MM.1S (cell line): Measurements from ENCODE around the gene YAE1.

ENCODE experiments used
- DNase-seq: peaks from one replicate; pipeline ENCODE4 v3.0.0-alpha.2; 2015
- H2AFZ ChIP-seq: fragments of 300-600 bp; sonication (generic); 2 replicates; pipeline ENCODE4 v1.6.0; 2016; ENCODE audit warnings: antibody characterized with exemption, low read length
- H3F3A ChIP-seq: fragments of 300-600 bp; sonication (generic); 2 replicates; pipeline ENCODE4 v1.6.1; 2016; ENCODE audit warnings: mild to moderate bottlenecking, antibody characterized with exemption, low read length, moderate library complexity, mixed read lengths; ENCODE audit not compliant: insufficient read depth
- H3K27ac ChIP-seq: fragments of 300-600 bp; sonication (generic); 2 replicates; pipeline ENCODE4 v1.5.1; 2016; ENCODE audit warnings: mild to moderate bottlenecking, low read length
- H3K27me3 ChIP-seq: fragments of 300-600 bp; sonication (generic); replicated peaks from 2 replicates; pipeline ENCODE4 v1.6.0; 2016; ENCODE audit warnings: low read length; ENCODE audit not compliant: insufficient read depth
- H3K36me3 ChIP-seq: fragments of 300-600 bp; sonication (generic); replicated peaks from 2 replicates; pipeline ENCODE4 v1.6.1; 2016; ENCODE audit warnings: mild to moderate bottlenecking, low read length, mixed read lengths; ENCODE audit not compliant: insufficient read depth
- H3K4me1 ChIP-seq: fragments of 300-600 bp; sonication (generic); 2 replicates; pipeline ENCODE4 v1.6.1; 2016; ENCODE audit warnings: low read length, mixed read lengths
- H3K4me2 ChIP-seq: fragments of 300-600 bp; sonication (generic); 2 replicates; pipeline ENCODE4 v1.6.0; 2016; ENCODE audit warnings: low read depth, low read length
- H3K4me3 ChIP-seq: fragments of 300-600 bp; sonication (generic); 2 replicates; pipeline ENCODE4 v1.5.1; 2016; ENCODE audit warnings: low read length, mixed read lengths
- H3K79me2 ChIP-seq: fragments of 300-600 bp; sonication (generic); 2 replicates; pipeline ENCODE4 v1.6.1; 2016; ENCODE audit warnings: mixed run types, low read length, mixed read lengths
- H3K9ac ChIP-seq: fragments of 300-600 bp; sonication (generic); 2 replicates; pipeline ENCODE4 v1.6.1; 2016; ENCODE audit warnings: low read length, mixed read lengths
- H3K9me2 ChIP-seq: fragments of 300-600 bp; sonication (generic); replicated peaks from 2 replicates; pipeline ENCODE4 v1.6.1; 2016; ENCODE audit warnings: mild to moderate bottlenecking, low read length, mixed read lengths; ENCODE audit not compliant: insufficient read depth
- H3K9me3 ChIP-seq: fragments of 300-600 bp; sonication (generic); replicated peaks from 2 replicates; pipeline ENCODE4 v1.6.1; 2016; ENCODE audit warnings: mild to moderate bottlenecking, low read length, mixed read lengths; ENCODE audit not compliant: insufficient read depth
- H4K20me1 ChIP-seq: fragments of 300-600 bp; sonication (generic); 2 replicates; pipeline ENCODE4 v1.6.1; 2016; ENCODE audit warnings: mild to moderate bottlenecking, low read length, moderate library complexity, mixed read lengths; ENCODE audit not compliant: insufficient read depth
- EZH2 ChIP-seq: fragments of 300-600 bp; sonication (generic); optimal IDR thresholded peaks from 2 replicates; pipeline ENCODE3; 2017; ENCODE audit warnings: low read depth, mild to moderate bottlenecking, antibody characterized with exemption, low read length, mixed read lengths
- EZH2phosphoT487 ChIP-seq: fragments of 300-600 bp; sonication (generic); IDR thresholded peaks from 2 replicates; pipeline ENCODE4 v1.6.1; 2018; ENCODE audit warnings: antibody characterized with exemption, low read length
- TF ChIP-seq, protein P1 (sequence below): fragments of 300-600 bp; sonication (generic); IDR thresholded peaks from 2 replicates; pipeline ENCODE4 v1.5.1; 2016; ENCODE audit warnings: antibody characterized with exemption, low read length, mixed read lengths

Gene YAE1

DNA sequence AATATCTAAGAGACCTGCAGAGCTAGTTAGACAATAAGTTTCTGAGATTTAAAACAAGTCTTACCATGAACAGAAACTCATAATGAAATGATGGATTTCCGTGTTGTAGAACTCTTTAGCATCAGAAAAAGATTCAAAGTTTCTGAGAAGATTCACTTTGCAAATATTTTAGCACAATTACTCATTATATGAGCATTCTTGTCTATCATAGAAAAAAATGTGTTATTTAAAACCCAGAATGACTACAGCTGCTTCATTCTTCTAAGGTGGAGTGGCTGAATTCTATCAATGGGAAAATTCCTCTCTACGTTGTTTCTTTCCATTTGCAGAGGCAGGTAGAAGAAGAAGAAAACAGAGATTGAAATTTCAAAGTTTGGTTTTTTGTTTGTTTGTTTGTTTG lies 36.1 kb downstream of the YAE1 start:
- Histone ChIP-seq H3K9me3 (no peaks in the 10 kb centered on the region), H3F3A (no peaks in the 10 kb centered on the region), H3K27ac (no peak overlapping the region), H2AFZ (no peak overlapping the region), H4K20me1 (no peaks in the 10 kb centered on the region), H3K9ac (no peak overlapping the region), H3K4me2 (no peak overlapping the region), H3K36me3 (no peaks in the 10 kb centered on the region), H3K27me3 (no peaks in the 10 kb centered on the region), H3K9me2 (no peaks in the 10 kb centered on the region), H3K4me3 (no peak overlapping the region), H3K4me1 (no peaks in the 10 kb centered on the region), H3K79me2 (no peaks in the 10 kb centered on the region)
- DNase-seq = no peak
- TF ChIP-seq EZH2phosphoT487 = no peak
- no peak for TF ChIP-seq EZH2
- TF ChIP-seq, protein P1, sequence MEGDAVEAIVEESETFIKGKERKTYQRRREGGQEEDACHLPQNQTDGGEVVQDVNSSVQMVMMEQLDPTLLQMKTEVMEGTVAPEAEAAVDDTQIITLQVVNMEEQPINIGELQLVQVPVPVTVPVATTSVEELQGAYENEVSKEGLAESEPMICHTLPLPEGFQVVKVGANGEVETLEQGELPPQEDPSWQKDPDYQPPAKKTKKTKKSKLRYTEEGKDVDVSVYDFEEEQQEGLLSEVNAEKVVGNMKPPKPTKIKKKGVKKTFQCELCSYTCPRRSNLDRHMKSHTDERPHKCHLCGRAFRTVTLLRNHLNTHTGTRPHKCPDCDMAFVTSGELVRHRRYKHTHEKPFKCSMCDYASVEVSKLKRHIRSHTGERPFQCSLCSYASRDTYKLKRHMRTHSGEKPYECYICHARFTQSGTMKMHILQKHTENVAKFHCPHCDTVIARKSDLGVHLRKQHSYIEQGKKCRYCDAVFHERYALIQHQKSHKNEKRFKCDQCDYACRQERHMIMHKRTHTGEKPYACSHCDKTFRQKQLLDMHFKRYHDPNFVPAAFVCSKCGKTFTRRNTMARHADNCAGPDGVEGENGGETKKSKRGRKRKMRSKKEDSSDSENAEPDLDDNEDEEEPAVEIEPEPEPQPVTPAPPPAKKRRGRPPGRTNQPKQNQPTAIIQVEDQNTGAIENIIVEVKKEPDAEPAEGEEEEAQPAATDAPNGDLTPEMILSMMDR = no peak

DNA sequence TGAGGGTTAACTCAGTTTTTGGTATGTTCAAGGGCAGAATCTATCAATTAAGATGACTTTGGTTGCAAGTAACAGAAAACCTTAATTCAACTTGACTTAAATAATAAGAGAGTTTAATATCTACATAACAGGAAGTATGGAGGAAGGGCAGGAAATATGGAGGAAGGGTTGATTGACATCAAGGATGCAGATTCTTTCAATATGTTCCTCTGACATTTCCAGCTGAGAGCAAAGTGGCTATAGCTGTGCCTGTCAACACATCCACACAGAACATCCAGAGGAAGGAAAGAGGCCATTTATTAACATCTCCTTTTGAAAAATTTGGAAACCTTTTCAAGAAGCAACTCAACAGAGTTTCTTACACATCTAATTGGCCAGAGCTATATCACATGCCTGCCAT lies 37.7 kb downstream of the YAE1 start:
- H3K9me2 ChIP-seq = no peaks in the 10 kb centered on the region
- no peaks in the 10 kb centered on the region for H3K4me1 ChIP-seq
- TF ChIP-seq, protein P1 = no peak
- no peak for TF ChIP-seq EZH2
- no peak for TF ChIP-seq EZH2phosphoT487
- no peaks in the 10 kb centered on the region for H4K20me1 ChIP-seq
- no peaks in the 10 kb centered on the region for H3K79me2 ChIP-seq
- no peak overlapping the region for H2AFZ ChIP-seq
- no peaks in the 10 kb centered on the region for H3K27me3 ChIP-seq
- H3K4me3 ChIP-seq = no peak overlapping the region
- no peak overlapping the region for H3K27ac ChIP-seq
- no peak overlapping the region for H3K9ac ChIP-seq
- no peaks in the 10 kb centered on the region for H3K9me3 ChIP-seq
- H3K4me2 ChIP-seq = no peak overlapping the region
- no peaks in the 10 kb centered on the region for H3K36me3 ChIP-seq
- no peaks in the 10 kb centered on the region for H3F3A ChIP-seq
- no peak for DNase-seq

DNA sequence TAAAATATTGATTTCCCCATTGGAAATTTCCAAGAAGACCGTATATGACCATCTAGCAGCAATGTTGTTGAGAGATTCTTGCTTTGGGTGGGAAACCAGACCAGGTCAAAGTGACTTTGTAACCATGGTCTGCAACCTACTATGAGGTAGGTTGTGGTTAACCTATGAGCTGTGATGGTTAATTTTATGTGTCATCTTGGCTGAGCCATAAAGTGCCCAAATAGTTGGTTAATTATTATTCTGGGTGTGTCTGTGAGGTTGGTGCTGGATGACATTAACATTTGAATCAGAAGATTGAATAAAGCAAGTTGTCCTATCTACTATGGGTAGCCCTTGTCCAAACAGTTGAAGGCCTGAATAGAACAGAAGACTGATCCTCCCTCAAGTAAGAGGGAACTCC lies 38.9 kb downstream of the YAE1 start:
- no peaks in the 10 kb centered on the region for H3K9me3 ChIP-seq
- no peaks in the 10 kb centered on the region for H3F3A ChIP-seq
- no peak overlapping the region for H3K4me3 ChIP-seq
- no peaks in the 10 kb centered on the region for H3K9me2 ChIP-seq
- no peaks in the 10 kb centered on the region for H4K20me1 ChIP-seq
- no peaks in the 10 kb centered on the region for H3K27me3 ChIP-seq
- H3K36me3 ChIP-seq = no peaks in the 10 kb centered on the region
- TF ChIP-seq EZH2phosphoT487 = no peak
- TF ChIP-seq, protein P1 = no peak
- no peak for TF ChIP-seq EZH2
- no peak for DNase-seq
- no peaks in the 10 kb centered on the region for H3K79me2 ChIP-seq
- no peaks in the 10 kb centered on the region for H3K4me1 ChIP-seq
- no peak overlapping the region for H3K4me2 ChIP-seq
- H3K27ac ChIP-seq = no peak overlapping the region
- H3K9ac ChIP-seq = no peak overlapping the region
- H2AFZ ChIP-seq = no peak overlapping the region
